Anterior cingulate cortex (tissue), 58 donors: ENCODE measurements around the gene SYT2.
"Not testable (repeated sequence)": the region's sequence is repeated elsewhere in the genome, so short reads cannot be mapped to it uniquely, and the experiment has no call there.

Experiments
- DNase-seq, 58 donors: peaks; one replicate each; lab custom pipeline; 2025; lab: John Stamatoyannopoulos, UW

Gene SYT2

DNA sequence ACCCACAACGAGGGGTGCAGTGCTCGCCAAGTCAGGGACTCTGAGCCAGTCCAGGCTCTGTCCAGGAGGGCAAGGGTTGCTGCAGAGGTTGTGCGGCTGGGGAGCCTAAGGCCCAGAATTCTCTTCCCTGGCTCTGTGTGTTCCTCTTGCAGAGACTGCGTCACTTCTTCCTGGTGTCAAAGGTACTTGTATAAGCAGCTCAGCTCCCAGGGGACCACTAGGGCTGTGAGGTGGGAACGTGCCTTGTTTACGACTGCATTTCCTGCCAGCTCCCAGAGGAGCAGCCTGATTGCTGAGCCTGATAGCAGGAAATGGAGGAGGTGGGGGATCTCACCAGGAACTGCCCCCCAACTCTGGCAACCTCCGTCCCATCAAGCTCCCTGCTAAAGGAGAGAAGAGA lies 83.2 kb downstream of the SYT2 start:
- not testable (repeated sequence) for DNase-seq

DNA sequence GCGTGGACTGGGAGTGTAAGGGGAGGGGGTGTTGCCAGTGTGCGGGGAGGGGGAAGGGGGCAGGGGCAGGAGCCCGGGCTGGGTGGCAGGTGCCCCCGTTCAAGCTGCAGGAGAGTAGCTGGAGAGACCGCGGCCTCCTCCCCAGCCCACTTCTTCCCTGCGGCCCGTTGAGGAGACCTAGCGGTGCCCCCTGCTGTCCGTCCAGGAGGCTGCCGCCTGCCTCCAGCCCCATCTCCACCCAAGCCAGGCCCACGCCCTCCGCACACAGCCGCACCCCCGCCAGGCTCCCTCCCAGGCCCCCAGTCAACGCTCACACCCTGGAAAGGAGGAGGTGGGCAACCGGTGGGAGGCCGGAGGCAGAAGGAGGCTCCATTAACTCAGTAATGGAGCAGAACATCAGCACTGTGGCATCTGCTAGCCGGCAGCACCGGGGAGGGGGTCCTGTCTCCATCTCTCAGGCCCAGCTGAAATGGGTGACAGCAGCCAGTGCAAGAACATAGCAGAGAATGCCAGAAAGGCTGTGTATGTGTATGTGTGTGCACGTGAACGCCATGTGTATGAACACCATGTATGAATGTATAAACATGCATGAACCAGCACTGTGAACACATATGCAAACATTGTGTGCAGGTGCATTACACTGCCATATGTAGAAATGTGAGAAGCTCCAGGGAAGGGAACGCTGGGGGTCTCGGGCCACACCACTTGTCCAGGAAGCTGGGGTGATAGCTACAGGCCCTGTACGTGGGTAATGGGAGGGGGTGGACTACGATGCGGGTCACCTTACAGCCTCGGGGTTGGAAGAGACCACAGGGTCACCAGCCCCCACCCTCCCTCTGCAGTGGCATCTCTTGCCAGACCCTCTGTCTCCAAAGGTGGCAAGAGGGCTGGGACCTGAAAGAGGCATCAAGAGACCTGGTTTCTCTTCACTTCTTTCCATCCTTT lies 84.6 kb downstream of the SYT2 start:
- peak in 27 of 58 donors; percentile 5 to 53 (median 27) for DNase-seq

GRCh38 chr1:202624781-202625108 lies 85.5 kb downstream of the SYT2 start:
- no peak for DNase-seq

DNA sequence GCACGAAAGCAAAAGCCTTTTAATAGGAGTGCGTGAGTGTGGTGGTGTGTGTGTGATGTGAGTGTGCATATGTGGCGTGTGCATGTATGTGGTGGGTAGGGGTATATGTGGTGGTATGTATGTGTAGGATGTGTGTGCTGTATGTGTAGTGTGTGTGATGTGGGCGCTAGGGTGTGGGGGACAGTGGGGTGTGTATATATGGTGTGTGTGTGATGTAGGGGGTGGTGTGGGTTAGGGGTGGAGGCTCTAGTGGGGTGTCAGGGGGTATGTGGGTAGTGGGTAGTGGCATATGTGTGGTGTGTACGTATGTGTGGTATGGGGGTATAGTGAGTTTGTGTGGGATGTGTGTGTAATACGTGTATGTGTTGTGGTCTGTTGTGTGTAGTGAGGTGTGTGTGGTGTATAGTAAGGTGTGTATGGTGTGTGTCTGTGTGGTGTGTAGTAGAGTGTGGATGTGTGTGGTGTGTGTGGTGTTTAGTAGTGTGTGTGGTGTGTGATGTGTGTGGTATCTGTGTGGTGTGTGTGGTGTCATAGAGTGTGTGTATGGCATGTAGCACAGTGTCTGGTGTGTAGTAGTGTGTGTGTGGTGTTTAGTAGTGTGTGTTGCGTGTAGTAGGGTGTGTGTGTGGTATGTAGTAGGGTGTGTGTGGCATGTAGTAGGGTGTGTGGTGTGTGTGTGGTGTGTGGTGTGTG lies 86.0 kb downstream of the SYT2 start:
- no peak for DNase-seq

GRCh38 chr1:202623476-202623875 lies 86.8 kb downstream of the SYT2 start:
- not testable (repeated sequence) for DNase-seq

DNA sequence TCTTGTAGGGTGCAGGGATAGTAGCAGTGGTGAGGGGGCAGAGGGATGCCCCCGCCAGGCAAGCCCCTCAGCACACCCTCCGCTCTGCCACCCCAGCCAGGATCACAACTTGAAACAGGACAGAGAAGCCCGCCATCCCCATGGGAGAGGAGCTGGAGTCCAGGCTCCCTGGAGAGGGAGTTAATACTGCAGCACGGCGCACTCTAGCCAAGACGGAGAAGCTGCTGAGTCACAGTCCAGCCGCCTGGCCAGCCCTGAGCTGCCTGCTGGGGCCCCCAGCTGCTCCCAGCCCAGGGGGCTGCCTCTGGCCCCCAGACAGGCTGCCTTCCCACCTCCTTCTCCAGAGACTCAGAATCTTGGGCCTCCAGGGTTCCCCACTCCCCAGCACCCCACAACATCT lies 87.2 kb downstream of the SYT2 start:
- peak in 1 of 58 donors; percentile 12 for DNase-seq

DNA sequence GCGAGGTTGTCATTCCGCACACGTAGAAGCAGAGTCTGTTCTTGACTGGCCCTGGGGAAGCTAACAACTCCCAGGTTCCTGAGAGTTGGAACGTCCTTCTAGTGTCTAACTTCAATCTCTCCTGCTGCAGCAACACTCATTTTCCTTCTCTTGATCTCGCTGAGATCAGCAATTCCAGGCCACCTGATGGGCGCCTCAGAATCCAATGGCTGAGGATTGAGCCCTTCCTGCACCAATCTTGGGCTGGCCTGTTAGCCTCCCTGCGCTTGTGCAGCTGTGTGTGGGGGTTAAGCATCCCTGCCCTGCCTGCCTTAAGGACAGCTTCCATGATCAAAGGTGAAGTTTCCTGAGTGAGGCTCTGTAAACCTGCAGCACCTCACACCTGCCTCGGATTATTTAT lies 87.9 kb downstream of the SYT2 start:
- DNase-seq, result no peak

GRCh38 chr1:202621446-202621845 lies 88.8 kb downstream of the SYT2 start:
- DNase-seq, result no peak

- DNase-seq, result not testable (repeated sequence)
Observed at GRCh38 chr1:202620036-202620435, 90.2 kb downstream of the SYT2 start.

DNA sequence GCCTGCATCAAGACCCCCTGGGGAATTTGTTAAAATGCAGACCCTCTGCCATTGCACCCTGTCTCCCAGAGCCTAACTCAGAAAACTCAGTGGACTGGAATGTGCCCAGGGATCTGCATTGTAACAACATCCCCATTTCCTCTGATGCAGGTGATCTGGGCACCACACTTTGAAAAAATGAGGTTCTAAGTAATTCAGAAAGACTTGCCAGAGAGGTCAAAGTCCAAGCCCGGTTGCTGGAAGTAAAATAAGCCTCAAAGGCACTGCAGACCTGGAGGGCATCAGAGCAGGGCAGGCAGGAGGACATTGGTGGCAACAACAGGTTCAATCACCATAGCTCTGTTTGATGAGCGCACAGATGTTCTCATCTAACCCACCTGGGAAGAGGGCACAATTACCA lies 90.7 kb downstream of the SYT2 start:
- DNase-seq, result no peak

GRCh38 chr1:202619012-202619411 lies 91.2 kb downstream of the SYT2 start:
- not testable (repeated sequence) for DNase-seq

DNA sequence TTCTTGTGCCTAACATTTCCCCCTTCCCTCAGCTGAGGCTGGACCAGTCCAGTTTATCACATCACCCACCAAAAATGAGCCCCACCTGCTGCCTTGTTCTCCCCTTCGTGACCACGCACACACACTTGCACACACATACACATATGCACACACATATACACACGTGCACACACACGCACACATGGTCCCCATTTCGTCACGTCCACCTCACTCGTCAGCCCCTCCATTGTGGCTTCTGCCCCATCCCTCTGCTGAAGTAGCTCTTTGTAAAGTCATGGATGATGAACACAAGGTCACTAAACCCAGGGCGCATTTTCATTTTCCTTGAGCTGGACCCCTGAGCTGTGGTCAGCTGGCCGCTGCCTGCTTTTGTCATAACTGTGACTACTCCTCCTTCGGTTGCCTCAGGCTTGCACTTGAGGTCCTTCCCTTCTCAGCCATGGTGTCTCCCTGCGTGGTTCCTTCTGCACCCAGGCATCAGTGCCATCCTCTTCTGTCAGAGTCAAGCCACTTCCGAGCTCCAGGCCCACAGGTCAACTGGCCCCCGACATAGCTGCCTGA lies 93.8 kb downstream of the SYT2 start:
- no peak for DNase-seq

DNA sequence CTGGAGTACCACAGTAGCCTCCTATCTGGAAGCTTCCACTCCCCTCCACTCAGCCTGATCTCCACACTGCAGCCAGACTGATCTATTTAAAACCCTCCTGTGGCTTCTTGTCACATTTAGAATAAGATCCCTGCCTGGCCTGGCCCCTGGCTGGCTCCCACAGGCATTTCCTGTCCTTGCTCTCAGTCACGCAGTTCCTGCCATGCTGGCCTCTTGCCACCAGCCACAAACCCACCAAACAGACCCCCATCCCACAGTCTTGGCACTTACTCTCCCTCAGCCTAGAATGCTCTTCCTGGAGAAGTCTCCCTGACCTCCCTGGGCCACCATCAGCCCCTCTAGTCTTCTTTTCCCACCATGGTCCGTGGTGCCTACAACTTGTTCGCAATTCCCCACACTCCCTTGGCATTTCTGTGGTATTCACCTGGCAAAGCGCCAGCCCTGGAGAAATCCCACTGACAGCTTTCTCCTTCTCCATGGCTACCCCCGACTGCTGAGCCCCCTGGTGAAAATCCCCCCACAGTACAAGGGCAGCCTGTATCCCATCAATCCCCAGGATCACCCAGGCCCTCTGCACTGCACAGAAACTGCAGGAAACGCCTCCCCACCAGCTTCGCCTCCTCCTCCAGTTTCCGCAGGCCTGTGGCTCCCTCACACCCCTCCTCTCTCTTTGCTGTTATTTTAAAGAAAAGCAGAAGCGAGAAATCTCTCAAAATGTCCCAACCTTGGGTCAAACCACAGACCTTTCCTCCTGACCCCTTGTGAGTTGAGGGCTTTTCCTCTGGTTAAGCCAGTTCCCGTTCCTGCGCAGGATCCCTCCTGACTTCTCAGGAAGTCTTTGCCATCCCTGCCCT lies 94.5 kb downstream of the SYT2 start:
- peak in 10 of 58 donors; percentile 8 to 59 (median 24) for DNase-seq

DNA sequence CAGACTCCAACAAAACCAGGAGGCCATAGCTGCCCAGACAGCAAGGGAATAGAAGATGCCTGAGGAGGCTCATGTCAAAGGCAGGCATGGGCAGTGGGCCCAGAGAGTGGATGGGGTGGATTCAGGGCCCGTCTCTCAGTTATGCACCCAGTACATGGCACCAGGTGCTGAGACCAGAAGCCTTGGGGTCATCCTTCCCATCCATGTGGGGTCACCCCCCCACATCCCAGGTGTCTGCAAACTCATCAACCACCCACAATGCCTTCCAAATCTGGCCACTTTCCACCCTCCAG lies 95.1 kb downstream of the SYT2 start:
- DNase-seq, result not testable (repeated sequence)

DNA sequence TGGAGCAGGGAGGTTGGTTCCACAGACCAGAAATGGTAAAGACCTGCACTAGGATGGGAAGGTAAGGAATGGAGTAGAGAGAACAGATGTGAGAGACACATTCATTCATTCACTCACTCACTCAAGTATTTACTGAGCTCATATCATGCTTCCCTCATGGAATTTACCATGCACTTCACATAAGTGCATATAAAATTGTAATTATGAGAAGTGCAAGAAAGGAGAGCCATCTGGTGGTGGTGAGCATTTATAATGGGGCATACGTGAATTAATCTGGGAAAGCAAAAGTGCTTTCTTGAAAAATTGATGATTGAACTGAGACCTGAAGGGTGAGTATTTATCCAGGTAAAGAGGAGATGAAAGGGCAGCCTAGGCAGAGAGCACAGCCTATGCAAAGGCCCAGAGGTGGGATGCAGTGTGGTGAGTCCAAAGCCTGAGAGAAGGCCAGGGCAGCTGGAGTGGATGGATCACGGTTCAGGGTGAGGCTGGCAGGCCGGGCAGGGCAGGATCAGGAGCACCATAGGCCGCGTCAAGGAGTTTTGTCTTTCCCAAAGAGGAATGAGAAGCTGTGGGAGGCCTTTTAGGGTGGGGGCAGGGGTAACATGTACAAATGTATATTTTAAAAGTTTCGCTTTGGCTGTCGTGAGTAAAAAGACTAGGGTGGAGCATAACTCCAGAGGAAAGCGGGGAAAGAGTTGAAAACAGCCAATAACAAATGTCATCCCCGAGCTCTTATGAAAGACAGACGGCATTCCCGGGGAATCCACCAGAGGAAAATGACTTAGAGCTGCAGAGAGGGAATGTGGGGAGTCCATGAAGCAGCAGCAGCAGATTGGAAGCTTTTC lies 95.7 kb downstream of the SYT2 start:
- DNase-seq, result not testable (repeated sequence)

DNA sequence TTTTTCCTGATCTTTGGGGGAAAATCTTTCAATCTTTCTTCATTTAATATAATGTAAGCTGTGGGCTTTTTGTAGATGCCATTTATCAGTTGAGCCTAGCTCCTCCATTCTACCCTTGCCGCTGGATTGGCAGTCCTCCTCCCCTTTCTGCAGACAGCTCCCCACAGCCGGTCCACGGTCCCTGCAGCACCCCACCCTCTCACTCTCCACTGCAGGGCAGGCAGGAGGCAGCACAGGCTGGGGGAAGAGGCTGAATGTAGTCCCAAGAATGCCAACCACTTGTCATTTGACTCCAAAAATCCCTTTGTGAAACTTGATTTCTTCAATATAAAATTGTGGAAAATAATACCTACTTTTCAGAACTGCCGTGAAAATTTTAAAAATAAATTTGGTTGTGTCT lies 96.7 kb downstream of the SYT2 start:
- no peak for DNase-seq

- not testable (repeated sequence) for DNase-seq
Observed at GRCh38 chr1:202612036-202612435, 98.2 kb downstream of the SYT2 start.

- no peak for DNase-seq
Observed at GRCh38 chr1:202605515-202605914, 104.7 kb downstream of the SYT2 start.

- no peak for DNase-seq
Observed at GRCh38 chr1:202603435-202603834, 106.8 kb downstream of the SYT2 start.
